H1 (cell line): ENCODE measurements around the gene MEF2C. TPM values are rescaled to one million over a fixed set of nuclear protein-coding genes. Genes with fewer than 3 reads are reported as not detected.
A peak's percentile ranks its signal among the peaks of the same experiment; 100 is the strongest.
"Not testable (repeated sequence)": the region's sequence is repeated elsewhere in the genome, so short reads cannot be mapped to it uniquely, and the experiment has no call there.

Experiments
- CTCF ChIA-PET: fragments of 300-600 bp; sonication (Branson Sonifier 250); formaldehyde crosslinking; loops from one replicate; lab custom pipeline; 2021; ENCODE audit not compliant: partially characterized antibody; lab: Charles Lee
- POLR2A ChIA-PET: fragments of 300-600 bp; sonication (Branson Sonifier 250); formaldehyde crosslinking; loops from one replicate; lab custom pipeline; 2021; ENCODE audit warnings: inconsistent platforms; ENCODE audit not compliant: partially characterized antibody; lab: Charles Lee
- DNase-seq, 2 experiments: peaks; one replicate each; pipeline versions ENCODE4 v3.0.0 to v3.0.0-alpha.2; 2010 to 2022; ENCODE audit warnings: low spot score in 2 of 2, low read depth in 1 of 2, mixed read lengths in 1 of 2
- FAIRE-seq: peaks from 2 replicates; lab custom pipeline; 2011; peaks lifted over from hg19 to GRCh38; lab: Jason Lieb, UNC
- H2AFZ ChIP-seq: 2 replicates; pipeline ENCODE4 v1.8.1; 2012; ENCODE audit warnings: low read length, inconsistent platforms
- H2AK5ac ChIP-seq: 2 replicates; pipeline ENCODE4 v1.6.1; 2013; ENCODE audit warnings: low read depth, low read length
- H2BK120ac ChIP-seq: replicated peaks from 2 replicates; pipeline ENCODE3; 2013; ENCODE audit warnings: low read depth, low read length, inconsistent platforms
- H2BK12ac ChIP-seq: 2 replicates; pipeline ENCODE4 v1.6.1; 2013; ENCODE audit warnings: low read depth, low read length
- H2BK15ac ChIP-seq: 2 replicates; pipeline ENCODE4 v1.6.1; 2013; ENCODE audit warnings: low read length
- H2BK20ac ChIP-seq: 2 replicates; pipeline ENCODE4 v1.6.1; 2013; ENCODE audit warnings: low read length
- H2BK5ac ChIP-seq: 2 replicates; pipeline ENCODE4 v1.6.1; 2013; ENCODE audit warnings: low read depth, low read length
- H3K14ac ChIP-seq: 2 replicates; pipeline ENCODE4 v1.6.1; 2013; ENCODE audit warnings: inconsistent platforms; ENCODE audit not compliant: insufficient read length
- H3K18ac ChIP-seq: 2 replicates; pipeline ENCODE4 v1.6.1; 2013; ENCODE audit warnings: low read length; ENCODE audit errors: extremely low read depth
- H3K23ac ChIP-seq: 2 replicates; pipeline ENCODE4 v1.6.1; 2013; ENCODE audit warnings: inconsistent platforms; ENCODE audit not compliant: insufficient read length
- H3K23me2 ChIP-seq: 2 replicates; pipeline ENCODE4 v1.6.1; 2013; ENCODE audit warnings: low read depth, low read length
- H3K27ac ChIP-seq: 2 replicates; pipeline ENCODE4 v1.6.1; 2011; ENCODE audit warnings: low read depth, low read length, inconsistent platforms
- H3K27me3 ChIP-seq, 4 experiments: replicated peaks in 1 of 4; 1 replicate in 1 of 4; 2 replicates in 3 of 4; pipeline versions ENCODE4 v1.6.1 to v1.8.1; 2011 to 2013; ENCODE audit warnings: low read length in 3 of 4, mild to moderate bottlenecking in 3 of 4, inconsistent platforms in 2 of 4, mixed read lengths in 2 of 4, moderate library complexity in 1 of 4; ENCODE audit not compliant: control insufficient read depth in 3 of 4, insufficient read depth in 3 of 4; ENCODE audit errors: extremely low read depth in 1 of 4
- H3K36me3 ChIP-seq, 4 experiments: 2 replicates each; pipeline versions ENCODE4 v1.6.1 to v1.8.1; 2011 to 2013; ENCODE audit warnings: mild to moderate bottlenecking in 4 of 4, low read length in 3 of 4, moderate library complexity in 2 of 4, control low read depth in 1 of 4, inconsistent platforms in 1 of 4; ENCODE audit not compliant: insufficient read depth in 4 of 4, control insufficient read depth in 2 of 4
- H3K4ac ChIP-seq: replicated peaks from 2 replicates; pipeline ENCODE3; 2013; ENCODE audit warnings: low read length, low read depth, mixed read lengths, inconsistent platforms; ENCODE audit not compliant: insufficient read length
- H3K4me1 ChIP-seq, 4 experiments: replicated peaks in 1 of 4; 1 replicate in 1 of 4; 2 replicates in 3 of 4; pipeline versions ENCODE4 v1.6.1 to v1.8.1; 2011 to 2013; ENCODE audit warnings: low read length in 3 of 4, inconsistent platforms in 2 of 4, mixed read lengths in 1 of 4; ENCODE audit not compliant: insufficient read depth in 4 of 4, control insufficient read depth in 3 of 4
- H3K4me2 ChIP-seq, 2 experiments: 2 replicates each; pipeline versions ENCODE4 v1.6.1 to v1.8.1; 2011 to 2013; ENCODE audit warnings: low read depth in 2 of 2, low read length in 2 of 2, control low read depth in 1 of 2, inconsistent platforms in 1 of 2, mild to moderate bottlenecking in 1 of 2; ENCODE audit not compliant: insufficient read depth in 1 of 2
- H3K4me3 ChIP-seq, 4 experiments: fragments of 200-600, 300-600 bp in 1 of 4; sonication (generic), shearing (Covaris generic), sonication (Bioruptor Twin) in 1 of 4; 2 replicates each; pipeline versions ENCODE4 v1.5.1 to v1.8.1; 2011 to 2016; ENCODE audit warnings: low read length in 4 of 4, low read depth in 3 of 4, control low read depth in 2 of 4, inconsistent platforms in 2 of 4, mild to moderate bottlenecking in 2 of 4, mixed read lengths in 1 of 4, moderate library complexity in 1 of 4; ENCODE audit not compliant: insufficient read depth in 2 of 4; ENCODE audit errors: extremely low read depth in 1 of 4
- H3K56ac ChIP-seq: replicated peaks from 2 replicates; pipeline ENCODE3; 2013; ENCODE audit warnings: low read depth, mild to moderate bottlenecking, mixed read lengths, low read length, inconsistent platforms; ENCODE audit not compliant: insufficient read length
- H3K79me1 ChIP-seq: 2 replicates; pipeline ENCODE4 v1.6.1; 2013; ENCODE audit warnings: low read depth, low read length, control low read depth
- H3K79me2 ChIP-seq, 2 experiments: 2 replicates each; pipeline versions ENCODE4 v1.6.1 to v1.8.1; 2012 to 2013; ENCODE audit warnings: low read length in 2 of 2, mild to moderate bottlenecking in 2 of 2, inconsistent platforms in 1 of 2; ENCODE audit not compliant: insufficient read depth in 2 of 2, control insufficient read depth in 1 of 2
- H3K9ac ChIP-seq, 4 experiments: replicated peaks in 1 of 4; 1 replicate in 1 of 4; 2 replicates in 3 of 4; pipeline versions ENCODE4 v1.6.1 to v1.8.1; 2011 to 2013; ENCODE audit warnings: low read depth in 3 of 4, low read length in 3 of 4, control low read depth in 2 of 4, mild to moderate bottlenecking in 2 of 4, moderate library complexity in 2 of 4, inconsistent platforms in 1 of 4; ENCODE audit errors: extremely low read depth in 1 of 4
- H3K9me3 ChIP-seq, 2 experiments: 2 replicates each; pipeline versions ENCODE4 v1.6.1 to v1.8.1; 2012 to 2013; ENCODE audit warnings: mild to moderate bottlenecking in 2 of 2, moderate library complexity in 2 of 2, control low read depth in 1 of 2, inconsistent platforms in 1 of 2, low read depth in 1 of 2, low read length in 1 of 2, mixed read lengths in 1 of 2; ENCODE audit not compliant: insufficient read depth in 2 of 2
- H4K20me1 ChIP-seq, 2 experiments: replicated peaks in 1 of 2; 2 replicates each; pipeline versions ENCODE3 to v1.8.1; 2011 to 2013; ENCODE audit warnings: inconsistent platforms in 2 of 2, low read length in 2 of 2, mild to moderate bottlenecking in 1 of 2; ENCODE audit not compliant: insufficient read depth in 2 of 2, control insufficient read depth in 1 of 2
- H4K5ac ChIP-seq: 2 replicates; pipeline ENCODE4 v1.6.1; 2013; ENCODE audit warnings: low read length, low read depth, mixed read lengths, inconsistent platforms; ENCODE audit not compliant: insufficient read length
- H4K8ac ChIP-seq: 2 replicates; pipeline ENCODE4 v1.8.0; 2013; ENCODE audit warnings: mild to moderate bottlenecking, moderate library complexity, low read length, inconsistent platforms; ENCODE audit not compliant: insufficient read depth; ENCODE audit errors: extremely low read depth
- H4K91ac ChIP-seq: replicated peaks from 2 replicates; pipeline ENCODE3; 2013; ENCODE audit warnings: low read length, mixed read lengths, inconsistent platforms; ENCODE audit not compliant: insufficient read length
- WGBS, 2 experiments: shearing (Covaris generic) in 1 of 2; methylation state at CpG; one replicate each; pipeline versions ENCODE4 v1.1.6 to v1.1.7; 2013 to 2015; ENCODE audit warnings: low lambda C conversion rate in 2 of 2, mixed read lengths in 2 of 2, inconsistent platforms in 1 of 2, low coverage in 1 of 2, missing lambda C conversion rate in 1 of 2; ENCODE audit not compliant: insufficient replicate concordance in 2 of 2, insufficient coverage in 1 of 2, insufficient read length in 1 of 2; ENCODE audit errors: extremely low coverage in 1 of 2, missing lambda C conversion rate in 1 of 2; 5-methylcytosine and 5-hydroxymethylcytosine counted together
- polyA plus RNA-seq, 7 experiments: library from polyadenylated mRNA; depleted of rRNA in 3 of 7; stranded (reverse) in 5 of 7; unstranded in 2 of 7; fragments of >200 nt in 5 of 7; fragments of 200-250 nt in 2 of 7; gene quantifications; 1 replicate in 5 of 7; 2 replicates in 1 of 7; 4 replicates in 1 of 7; pipeline versions ENCODE4 v1.2.1 to v1.2.3, GENCODE V29; 2011 to 2013; ENCODE audit warnings: missing spikeins in 2 of 7, mixed read lengths in 2 of 7
- total RNA-seq: library from RNA; stranded (reverse); fragmentation: NEBNext Ultra II Directional; extraction: Animal tissue kit (Norgen Biotek cat#: 25700); gene quantifications from 2 replicates; pipeline ENCODE4 v1.2.1, GENCODE V29; 2021

Gene MEF2C
- total and polyA plus RNA-seq, 2 of the 8 experiments (the other 6 are each of a cell fraction or from before 2014, with no cell fraction given), result 0.59 to 0.99 TPM

- H2BK20ac ChIP-seq, FAIRE-seq, H3K18ac ChIP-seq, H2AFZ ChIP-seq, H2BK12ac ChIP-seq, H3K4me1 ChIP-seq, POLR2A ChIA-PET, H3K79me2 ChIP-seq, DNase-seq, H3K4me2 ChIP-seq, H4K91ac ChIP-seq, H2BK120ac ChIP-seq, CTCF ChIA-PET, H3K27ac ChIP-seq, H3K9ac ChIP-seq, H4K20me1 ChIP-seq, H3K79me1 ChIP-seq, H4K5ac ChIP-seq, H3K27me3 ChIP-seq, H3K23me2 ChIP-seq, H3K4me3 ChIP-seq, H3K9me3 ChIP-seq, H2BK5ac ChIP-seq, H2AK5ac ChIP-seq, H3K36me3 ChIP-seq, H3K56ac ChIP-seq, H3K23ac ChIP-seq, H2BK15ac ChIP-seq, H3K4ac ChIP-seq, H3K14ac ChIP-seq, H4K8ac ChIP-seq: not testable (repeated sequence)
- 62% methylated on average over 2 of the region's 2 CpGs; no CpG with 5 or more reads in 1 of the 2 experiments for WGBS, 2 experiments
Measured at GRCh38 chr5:88904478-88904877, 21.5 kb upstream of the MEF2C start.

- H4K20me1 ChIP-seq, H4K91ac ChIP-seq: not testable (repeated sequence)
- peak; percentile 73 for FAIRE-seq
Measured at GRCh38 chr5:88903966-88904365, 21.0 kb upstream of the MEF2C start.

More at GRCh38 chr5:88903966-88904365, 21.0 kb upstream of the MEF2C start:
- H3K18ac ChIP-seq, H3K79me1 ChIP-seq, H3K36me3 ChIP-seq, H4K5ac ChIP-seq, H3K4ac ChIP-seq, H2BK15ac ChIP-seq, H3K23me2 ChIP-seq, H3K4me3 ChIP-seq, H3K56ac ChIP-seq, H3K27me3 ChIP-seq, DNase-seq, H2AFZ ChIP-seq, H2BK20ac ChIP-seq, H3K9me3 ChIP-seq, CTCF ChIA-PET, H3K14ac ChIP-seq, H3K4me2 ChIP-seq, H3K4me1 ChIP-seq, H3K79me2 ChIP-seq, H3K9ac ChIP-seq, H3K27ac ChIP-seq, H4K8ac ChIP-seq, H2BK120ac ChIP-seq, H2BK5ac ChIP-seq, H2AK5ac ChIP-seq, H3K23ac ChIP-seq, POLR2A ChIA-PET, H2BK12ac ChIP-seq: not testable (repeated sequence)
- no CpG with 5 or more reads among the region's 8 CpGs for WGBS, 2 experiments
